ENCODE measurements around the gene MYO1H.
A peak's percentile ranks its signal among the peaks of the same experiment; 100 is the strongest.

DNA sequence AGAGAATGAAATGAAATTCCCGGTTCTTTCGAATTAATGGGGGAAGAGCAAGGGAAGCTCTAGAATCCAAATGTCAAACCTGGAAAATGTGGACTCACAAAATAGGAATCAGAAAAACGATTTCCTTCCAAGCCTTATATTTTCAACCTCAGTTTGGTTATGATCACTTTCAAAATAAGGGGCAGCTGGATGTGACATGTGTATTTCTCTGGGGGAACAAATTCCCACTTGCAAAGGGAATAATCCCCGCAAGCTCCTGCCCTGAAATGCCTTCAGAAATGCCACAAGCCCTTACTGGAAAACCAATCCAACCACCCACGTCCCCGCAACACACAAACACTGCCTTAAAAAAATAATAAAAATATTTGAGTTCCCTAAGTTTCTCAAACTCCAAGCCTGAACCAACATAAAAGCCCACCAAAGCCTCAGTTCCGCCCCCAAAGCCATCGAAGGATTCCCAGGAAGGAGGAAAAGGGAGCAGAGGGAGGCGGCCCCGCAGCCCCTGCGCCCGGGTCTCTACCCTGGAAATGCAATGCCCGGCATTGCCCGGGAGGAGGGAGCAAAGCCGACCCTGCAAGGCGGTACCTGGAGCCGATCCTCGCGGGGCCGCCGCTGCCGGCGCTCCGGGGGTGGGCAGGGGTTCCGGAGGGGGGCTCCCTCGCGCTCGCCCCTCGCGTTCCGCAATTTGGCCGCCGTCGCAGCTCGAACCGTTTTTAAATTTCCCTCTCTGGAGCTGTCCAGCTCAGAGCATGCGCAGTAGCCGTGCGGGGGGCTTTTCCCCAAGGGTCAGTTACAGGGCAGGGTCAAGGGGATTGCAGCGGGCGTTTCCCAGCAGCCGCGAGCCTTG is 38.9 kb upstream of the MYO1H start, which contains the start of gene FOXN4:
- TF ChIP-seq, protein P1, sequence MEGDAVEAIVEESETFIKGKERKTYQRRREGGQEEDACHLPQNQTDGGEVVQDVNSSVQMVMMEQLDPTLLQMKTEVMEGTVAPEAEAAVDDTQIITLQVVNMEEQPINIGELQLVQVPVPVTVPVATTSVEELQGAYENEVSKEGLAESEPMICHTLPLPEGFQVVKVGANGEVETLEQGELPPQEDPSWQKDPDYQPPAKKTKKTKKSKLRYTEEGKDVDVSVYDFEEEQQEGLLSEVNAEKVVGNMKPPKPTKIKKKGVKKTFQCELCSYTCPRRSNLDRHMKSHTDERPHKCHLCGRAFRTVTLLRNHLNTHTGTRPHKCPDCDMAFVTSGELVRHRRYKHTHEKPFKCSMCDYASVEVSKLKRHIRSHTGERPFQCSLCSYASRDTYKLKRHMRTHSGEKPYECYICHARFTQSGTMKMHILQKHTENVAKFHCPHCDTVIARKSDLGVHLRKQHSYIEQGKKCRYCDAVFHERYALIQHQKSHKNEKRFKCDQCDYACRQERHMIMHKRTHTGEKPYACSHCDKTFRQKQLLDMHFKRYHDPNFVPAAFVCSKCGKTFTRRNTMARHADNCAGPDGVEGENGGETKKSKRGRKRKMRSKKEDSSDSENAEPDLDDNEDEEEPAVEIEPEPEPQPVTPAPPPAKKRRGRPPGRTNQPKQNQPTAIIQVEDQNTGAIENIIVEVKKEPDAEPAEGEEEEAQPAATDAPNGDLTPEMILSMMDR (IDR thresholded peaks at IDR 0.05) = peak; percentile 18
- TF ChIP-seq EZH2phosphoT487 (IDR thresholded peaks at IDR 0.05) = peak; percentile 73
- TF ChIP-seq EZH2 (IDR thresholded peaks at IDR 0.05) = peak; percentile 92

Data from neural progenitor cell (in vitro differentiated cells).